ENCODE measurements around the gene TUBAL3.

Gene TUBAL3

GRCh38 chr10:5396556-5397300 is 7.9 kb downstream of the TUBAL3 start:
- Histone ChIP-seq H2BK12ac (ENCODE audit: low read length) (no peak overlapping the region), H3K4me3 (ENCODE audit: low read depth, low read length) (no peak overlapping the region), H4K8ac (ENCODE audit: low read depth, low read length) (no peak overlapping the region), H2BK5ac (ENCODE audit: low read depth, low read length, poor library complexity) (no peak overlapping the region), H4K91ac (ENCODE audit: low read depth, low read length) (no peak overlapping the region), H3K18ac (ENCODE audit: low read length) (no peak overlapping the region), H2AFZ (ENCODE audit: insufficient read depth, low read length, poor library complexity) (no peak overlapping the region), H3K9ac (ENCODE audit: low read length) (no peak overlapping the region), H3K23ac (ENCODE audit: low read length) (peak overlapping the region; percentile 49), H4K12ac (ENCODE audit: low read depth, low read length) (no peak overlapping the region), H2BK120ac (ENCODE audit: insufficient read depth, low read length, poor library complexity) (no peak overlapping the region), H3K4me2 (ENCODE audit: low read length) (no peak overlapping the region), H2AK5ac (ENCODE audit: low read length) (no peak overlapping the region), H3K27ac (ENCODE audit: low read depth, low read length) (no peak overlapping the region), H3K79me1 (ENCODE audit: low read length) (no peaks in the 10 kb centered on the region), H3K9me3 (ENCODE audit: insufficient read depth, low read depth, low read length) (peaks cover 10% of the 10 kb centered on the region), H3K4ac (ENCODE audit: low read depth, low read length) (no peak overlapping the region), H3K4me1 (ENCODE audit: control insufficient read depth in 1 of 2, insufficient read depth in 2 of 2, low read length in 2 of 2) (no peaks in the 10 kb centered on the region), H3K27me3 (ENCODE audit: insufficient read depth, low read length) (no peaks in the 10 kb centered on the region), H3K79me2 (ENCODE audit: control insufficient read depth, insufficient read depth, low read length, poor library complexity) (no peaks in the 10 kb centered on the region), H3K14ac (ENCODE audit: low read length) (no peak overlapping the region), H3K36me3 (ENCODE audit: control insufficient read depth in 1 of 2, insufficient read depth in 2 of 2, low read length in 2 of 2) (peaks cover 0 to 2% of the 10 kb centered on the region in 2 experiments)
- WGBS (ENCODE audit: extremely low coverage, insufficient coverage, insufficient read length), result no CpG with 5 or more reads among the region's 12 CpGs
- no peak for DNase-seq

GRCh38 chr10:5395168-5395567 is 9.5 kb downstream of the TUBAL3 start:
- DNase-seq, result no peak
- no peak overlapping the region for H2AFZ ChIP-seq (ENCODE audit: insufficient read depth, low read length, poor library complexity)
- H2BK120ac ChIP-seq (ENCODE audit: insufficient read depth, low read length, poor library complexity), result no peak overlapping the region
- peaks cover 0 to 2% of the 10 kb centered on the region in 2 experiments for H3K36me3 ChIP-seq (ENCODE audit: control insufficient read depth in 1 of 2, insufficient read depth in 2 of 2, low read length in 2 of 2)
- H3K18ac ChIP-seq (ENCODE audit: low read length), result no peak overlapping the region
- H4K8ac ChIP-seq (ENCODE audit: low read depth, low read length), result no peak overlapping the region
- no peaks in the 10 kb centered on the region for H3K79me1 ChIP-seq (ENCODE audit: low read length)
- H4K91ac ChIP-seq (ENCODE audit: low read depth, low read length), result no peak overlapping the region
- H2AK5ac ChIP-seq (ENCODE audit: low read length), result no peak overlapping the region
- no peaks in the 10 kb centered on the region for H3K27me3 ChIP-seq (ENCODE audit: insufficient read depth, low read length)
- H3K23ac ChIP-seq (ENCODE audit: low read length), result no peak overlapping the region
- H2BK5ac ChIP-seq (ENCODE audit: low read depth, low read length, poor library complexity), result no peak overlapping the region
- H3K4me2 ChIP-seq (ENCODE audit: low read length), result no peak overlapping the region
- no CpG with 5 or more reads among the region's 18 CpGs for WGBS (ENCODE audit: extremely low coverage, insufficient coverage, insufficient read length)
- no peak overlapping the region for H3K4me3 ChIP-seq (ENCODE audit: low read depth, low read length)
- H3K4ac ChIP-seq (ENCODE audit: low read depth, low read length), result no peak overlapping the region
- no peak overlapping the region for H3K9ac ChIP-seq (ENCODE audit: low read length)
- no peak overlapping the region for H4K12ac ChIP-seq (ENCODE audit: low read depth, low read length)
- H2BK12ac ChIP-seq (ENCODE audit: low read length), result no peak overlapping the region
- H3K79me2 ChIP-seq (ENCODE audit: control insufficient read depth, insufficient read depth, low read length, poor library complexity), result no peaks in the 10 kb centered on the region
- no peaks in the 10 kb centered on the region for H3K4me1 ChIP-seq (ENCODE audit: control insufficient read depth in 1 of 2, insufficient read depth in 2 of 2, low read length in 2 of 2)
- H3K14ac ChIP-seq (ENCODE audit: low read length), result no peak overlapping the region
- H3K9me3 ChIP-seq (ENCODE audit: insufficient read depth, low read depth, low read length), result peaks cover 10% of the 10 kb centered on the region
- H3K27ac ChIP-seq (ENCODE audit: low read depth, low read length), result no peak overlapping the region

GRCh38 chr10:5393529-5393928 is 11.1 kb downstream of the TUBAL3 start:
- H3K9me3 ChIP-seq (ENCODE audit: insufficient read depth, low read depth, low read length), result peaks cover 10% of the 10 kb centered on the region
- H4K91ac ChIP-seq (ENCODE audit: low read depth, low read length), result no peak overlapping the region
- H2AK5ac ChIP-seq (ENCODE audit: low read length), result no peak overlapping the region
- no peak overlapping the region for H4K12ac ChIP-seq (ENCODE audit: low read depth, low read length)
- no peak overlapping the region for H2BK5ac ChIP-seq (ENCODE audit: low read depth, low read length, poor library complexity)
- no peak overlapping the region for H3K14ac ChIP-seq (ENCODE audit: low read length)
- no peaks in the 10 kb centered on the region for H3K27me3 ChIP-seq (ENCODE audit: insufficient read depth, low read length)
- no peak overlapping the region for H3K4ac ChIP-seq (ENCODE audit: low read depth, low read length)
- H4K8ac ChIP-seq (ENCODE audit: low read depth, low read length), result no peak overlapping the region
- H3K4me3 ChIP-seq (ENCODE audit: low read depth, low read length), result peak overlapping the region; percentile 8
- H3K18ac ChIP-seq (ENCODE audit: low read length), result no peak overlapping the region
- peaks cover 0 to 2% of the 10 kb centered on the region in 2 experiments for H3K36me3 ChIP-seq (ENCODE audit: control insufficient read depth in 1 of 2, insufficient read depth in 2 of 2, low read length in 2 of 2)
- H2AFZ ChIP-seq (ENCODE audit: insufficient read depth, low read length, poor library complexity), result no peak overlapping the region
- H3K4me2 ChIP-seq (ENCODE audit: low read length), result no peak overlapping the region
- H3K23ac ChIP-seq (ENCODE audit: low read length), result no peak overlapping the region
- H3K4me1 ChIP-seq (ENCODE audit: control insufficient read depth in 1 of 2, insufficient read depth in 2 of 2, low read length in 2 of 2), result no peaks in the 10 kb centered on the region
- H3K79me1 ChIP-seq (ENCODE audit: low read length), result no peaks in the 10 kb centered on the region
- DNase-seq, result no peak
- no peak overlapping the region for H2BK12ac ChIP-seq (ENCODE audit: low read length)
- no CpG with 5 or more reads among the region's 14 CpGs for WGBS (ENCODE audit: extremely low coverage, insufficient coverage, insufficient read length)
- H3K79me2 ChIP-seq (ENCODE audit: control insufficient read depth, insufficient read depth, low read length, poor library complexity), result no peaks in the 10 kb centered on the region
- H2BK120ac ChIP-seq (ENCODE audit: insufficient read depth, low read length, poor library complexity), result no peak overlapping the region
- no peak overlapping the region for H3K27ac ChIP-seq (ENCODE audit: low read depth, low read length)
- peak overlapping the region; percentile 20 for H3K9ac ChIP-seq (ENCODE audit: low read length)

- no peak overlapping the region for H3K14ac ChIP-seq (ENCODE audit: low read length)
- no peak overlapping the region for H4K12ac ChIP-seq (ENCODE audit: low read depth, low read length)
- H2AFZ ChIP-seq (ENCODE audit: insufficient read depth, low read length, poor library complexity), result no peak overlapping the region
- H3K27ac ChIP-seq (ENCODE audit: low read depth, low read length), result no peak overlapping the region
- H3K79me1 ChIP-seq (ENCODE audit: low read length), result no peaks in the 10 kb centered on the region
- no peak overlapping the region for H2BK12ac ChIP-seq (ENCODE audit: low read length)
- WGBS (ENCODE audit: extremely low coverage, insufficient coverage, insufficient read length), result no CpG with 5 or more reads among the region's 3 CpGs
- no peak overlapping the region for H3K4ac ChIP-seq (ENCODE audit: low read depth, low read length)
- no peak overlapping the region for H4K8ac ChIP-seq (ENCODE audit: low read depth, low read length)
- no peak overlapping the region for H3K4me2 ChIP-seq (ENCODE audit: low read length)
- no peak overlapping the region for H2BK120ac ChIP-seq (ENCODE audit: insufficient read depth, low read length, poor library complexity)
- peaks cover 0 to 2% of the 10 kb centered on the region in 2 experiments for H3K36me3 ChIP-seq (ENCODE audit: control insufficient read depth in 1 of 2, insufficient read depth in 2 of 2, low read length in 2 of 2)
- H3K27me3 ChIP-seq (ENCODE audit: insufficient read depth, low read length), result no peaks in the 10 kb centered on the region
- no peaks in the 10 kb centered on the region for H3K4me1 ChIP-seq (ENCODE audit: control insufficient read depth in 1 of 2, insufficient read depth in 2 of 2, low read length in 2 of 2)
- no peak for DNase-seq
- no peak overlapping the region for H3K4me3 ChIP-seq (ENCODE audit: low read depth, low read length)
- no peak overlapping the region for H3K23ac ChIP-seq (ENCODE audit: low read length)
- H2BK5ac ChIP-seq (ENCODE audit: low read depth, low read length, poor library complexity), result no peak overlapping the region
- peaks cover 10% of the 10 kb centered on the region for H3K9me3 ChIP-seq (ENCODE audit: insufficient read depth, low read depth, low read length)
- H3K18ac ChIP-seq (ENCODE audit: low read length), result no peak overlapping the region
- H4K91ac ChIP-seq (ENCODE audit: low read depth, low read length), result no peak overlapping the region
- H3K9ac ChIP-seq (ENCODE audit: low read length), result no peak overlapping the region
- H2AK5ac ChIP-seq (ENCODE audit: low read length), result no peak overlapping the region
- H3K79me2 ChIP-seq (ENCODE audit: control insufficient read depth, insufficient read depth, low read length, poor library complexity), result no peaks in the 10 kb centered on the region
These were observed 12.8 kb downstream of the TUBAL3 start for GRCh38 chr10:5391790-5392189.

Data from trophoblast cell (in vitro differentiated cells and primary cell).